ENCODE data around the gene KCNMB1.
"Not testable (repeated sequence)": the region's sequence is repeated elsewhere in the genome, so short reads cannot be mapped to it uniquely, and the experiment has no call there.

Gene KCNMB1

GRCh38 chr5:170413897-170414296 is 24.7 kb upstream of the KCNMB1 start:
- no peak for DNase-seq

DNA sequence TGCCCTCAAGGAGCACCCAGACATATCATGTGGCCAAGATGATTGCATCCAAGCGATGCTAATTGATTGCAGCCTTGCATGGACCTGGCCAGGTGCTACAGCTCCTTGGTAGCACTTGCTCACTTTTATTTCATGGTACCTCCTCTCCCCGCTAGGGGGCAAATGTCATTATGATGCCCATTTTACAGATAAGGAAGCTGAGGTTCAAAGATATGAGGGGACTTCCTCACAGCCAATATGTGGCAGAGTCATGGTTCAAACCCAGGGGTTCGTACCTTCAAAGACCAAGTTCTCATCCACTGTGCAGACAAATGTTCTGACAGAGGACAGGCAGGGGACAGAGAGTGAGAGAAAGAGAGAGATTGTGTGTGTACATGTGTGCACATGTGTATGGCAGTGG is 21.9 kb upstream of the KCNMB1 start:
- no peak for DNase-seq

DNA sequence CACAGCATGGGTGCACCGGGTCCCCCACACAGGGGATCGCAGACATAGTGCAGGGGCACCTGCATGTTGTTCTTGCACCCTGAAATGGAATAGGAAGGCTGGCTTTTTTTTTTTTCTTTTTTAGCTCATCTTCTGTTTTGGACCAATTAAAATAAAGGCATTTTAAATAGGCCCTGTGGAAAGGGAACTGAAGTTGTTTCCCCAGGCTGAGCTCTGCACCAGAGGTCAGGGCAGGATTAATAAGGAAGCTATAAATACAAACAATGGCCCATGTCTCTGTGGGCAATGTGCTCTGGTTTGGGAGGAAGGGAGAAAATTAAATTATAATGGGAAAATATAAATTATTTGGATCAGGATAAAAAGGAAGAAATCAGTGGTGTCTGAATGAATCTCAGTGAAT is 21.2 kb upstream of the KCNMB1 start:
- no peak for DNase-seq

DNA sequence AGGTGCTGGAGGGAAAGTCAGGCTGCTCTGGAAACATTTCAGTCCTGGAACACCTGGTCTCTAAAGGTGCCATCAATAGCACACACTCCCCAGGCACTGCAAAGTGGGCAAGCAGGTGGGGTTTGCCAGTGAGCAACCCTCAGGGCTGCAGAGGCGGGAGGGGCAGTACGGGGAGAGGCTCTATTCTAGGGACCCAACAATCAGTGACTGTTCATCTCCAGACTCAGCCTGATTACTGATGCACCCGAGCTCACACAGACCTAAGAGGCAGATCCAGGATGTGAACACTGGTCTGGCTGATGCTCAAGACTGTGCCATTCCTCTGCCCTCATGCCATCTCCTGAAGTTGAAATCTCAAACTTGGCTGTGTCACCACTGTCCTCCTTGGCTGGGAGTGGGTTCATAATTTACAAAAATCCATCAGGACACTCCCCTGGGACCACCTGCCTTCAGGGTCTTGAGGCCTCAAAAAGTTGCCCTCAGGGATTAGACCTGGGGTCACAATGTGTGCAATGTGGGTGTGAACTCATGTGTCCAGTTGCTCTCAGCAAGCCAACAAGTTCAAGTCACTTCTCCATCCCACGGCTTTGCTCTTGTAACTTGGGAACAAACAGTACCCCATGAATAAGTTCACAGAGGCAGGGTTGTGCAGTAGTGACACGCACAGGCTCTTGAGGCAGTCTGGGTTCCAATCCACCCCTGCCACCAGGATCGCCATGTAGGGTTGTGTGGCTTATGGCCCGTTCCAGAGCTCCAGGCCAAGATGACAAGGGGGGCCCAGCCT is 19.9 kb upstream of the KCNMB1 start:
- DNase-seq: no peak

GRCh38 chr5:170408226-170408625 is 19.1 kb upstream of the KCNMB1 start:
- DNase-seq: no peak

DNA sequence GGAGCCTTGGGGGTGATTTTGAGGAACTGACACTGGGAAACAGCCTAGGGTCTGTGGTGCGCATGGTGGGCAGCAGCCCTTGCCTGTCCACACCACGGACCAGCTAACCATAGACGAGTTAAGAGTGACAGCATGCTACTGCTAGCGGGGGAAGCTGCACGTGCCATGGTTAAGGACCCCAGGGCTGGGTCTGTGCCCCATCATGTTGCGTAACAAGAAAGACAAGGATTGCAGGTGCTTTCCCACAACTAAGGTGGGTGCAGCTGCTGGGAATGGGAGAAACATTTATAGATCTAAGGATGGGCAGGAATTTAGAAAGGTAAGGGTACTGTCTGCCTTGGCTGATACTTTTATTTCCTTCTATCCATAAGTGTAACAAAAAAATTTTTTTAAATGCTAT is 17.9 kb upstream of the KCNMB1 start:
- no peak for DNase-seq

- peak; percentile 71 to 73 for DNase-seq
Observed at GRCh38 chr5:170405817-170406216, 16.6 kb upstream of the KCNMB1 start.

- peak; percentile 86 to 89 for DNase-seq
Observed at GRCh38 chr5:170404398-170404797, 15.2 kb upstream of the KCNMB1 start.

DNA sequence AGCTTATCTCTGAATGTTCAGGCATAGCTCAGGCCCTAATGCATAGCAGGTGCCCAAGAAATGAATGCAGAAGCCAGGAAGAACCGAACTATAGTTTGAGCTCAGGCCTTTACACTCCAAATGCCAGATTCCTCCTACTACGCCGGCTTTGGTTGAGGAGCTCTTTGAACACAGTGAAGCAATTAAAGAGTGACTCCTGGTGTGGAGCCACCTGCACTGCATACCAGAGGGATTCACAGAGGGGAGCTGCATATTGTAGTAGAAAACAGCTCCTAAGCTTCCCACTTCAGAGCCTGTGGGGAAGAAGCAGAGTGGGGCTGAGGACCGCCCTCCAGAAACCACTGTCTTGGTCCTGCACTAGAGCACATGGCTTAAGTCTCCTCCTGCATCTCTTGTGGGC is 14.5 kb upstream of the KCNMB1 start:
- peak; percentile 11 to 28 for DNase-seq

GRCh38 chr5:170402508-170402907 is 13.3 kb upstream of the KCNMB1 start:
- DNase-seq: no peak

DNA sequence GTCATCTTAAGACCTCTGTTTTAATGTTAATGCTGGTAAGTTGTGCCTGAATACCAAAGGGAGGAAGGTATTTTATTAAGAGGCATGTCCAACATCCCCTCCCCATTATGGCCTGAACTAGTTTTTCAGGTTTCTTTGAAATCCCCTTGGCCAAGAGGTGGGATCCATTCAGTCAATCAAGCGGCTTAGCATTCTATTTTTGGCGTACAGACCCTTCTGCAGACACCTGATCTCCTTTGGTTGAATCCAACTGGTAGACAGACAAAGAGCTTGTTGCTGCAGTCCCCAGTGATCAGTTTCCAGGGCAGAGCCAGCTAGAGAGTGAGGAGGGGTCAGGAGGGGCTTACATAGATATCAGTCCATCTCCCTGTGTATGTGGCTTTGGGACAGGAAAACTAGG is 7.9 kb upstream of the KCNMB1 start:
- no peak for DNase-seq

- peak; percentile 41 to 58 for DNase-seq
Observed at GRCh38 chr5:170393958-170394357, 4.8 kb upstream of the KCNMB1 start.

DNA sequence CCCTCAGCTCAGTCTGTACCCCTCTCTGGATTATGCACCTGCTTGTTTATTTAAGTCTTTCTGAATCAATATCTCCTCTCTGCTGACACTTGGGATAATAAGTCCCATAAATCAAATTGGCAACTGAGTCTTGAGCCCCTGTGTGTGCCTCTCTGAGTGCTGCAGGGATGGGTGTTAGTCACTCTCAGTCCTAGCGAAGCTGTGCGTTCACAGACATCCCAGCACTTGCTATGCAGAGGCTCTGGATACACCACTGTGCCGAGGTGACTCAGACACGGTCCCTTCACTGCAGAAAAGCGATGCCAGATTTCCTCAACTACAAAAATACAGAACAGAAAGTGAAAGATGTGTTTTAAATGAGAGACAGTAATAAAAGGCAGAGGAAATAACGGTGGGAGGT is 4.1 kb upstream of the KCNMB1 start:
- peak in 1 of 2 experiments; percentile 21 for DNase-seq

GRCh38 chr5:170390472-170390871 is 1.3 kb upstream of the KCNMB1 start:
- no peak for DNase-seq

GRCh38 chr5:170389550-170389892 is 354 bp upstream of the KCNMB1 start:
- peak in 1 of 2 experiments; percentile 19 for DNase-seq

DNA sequence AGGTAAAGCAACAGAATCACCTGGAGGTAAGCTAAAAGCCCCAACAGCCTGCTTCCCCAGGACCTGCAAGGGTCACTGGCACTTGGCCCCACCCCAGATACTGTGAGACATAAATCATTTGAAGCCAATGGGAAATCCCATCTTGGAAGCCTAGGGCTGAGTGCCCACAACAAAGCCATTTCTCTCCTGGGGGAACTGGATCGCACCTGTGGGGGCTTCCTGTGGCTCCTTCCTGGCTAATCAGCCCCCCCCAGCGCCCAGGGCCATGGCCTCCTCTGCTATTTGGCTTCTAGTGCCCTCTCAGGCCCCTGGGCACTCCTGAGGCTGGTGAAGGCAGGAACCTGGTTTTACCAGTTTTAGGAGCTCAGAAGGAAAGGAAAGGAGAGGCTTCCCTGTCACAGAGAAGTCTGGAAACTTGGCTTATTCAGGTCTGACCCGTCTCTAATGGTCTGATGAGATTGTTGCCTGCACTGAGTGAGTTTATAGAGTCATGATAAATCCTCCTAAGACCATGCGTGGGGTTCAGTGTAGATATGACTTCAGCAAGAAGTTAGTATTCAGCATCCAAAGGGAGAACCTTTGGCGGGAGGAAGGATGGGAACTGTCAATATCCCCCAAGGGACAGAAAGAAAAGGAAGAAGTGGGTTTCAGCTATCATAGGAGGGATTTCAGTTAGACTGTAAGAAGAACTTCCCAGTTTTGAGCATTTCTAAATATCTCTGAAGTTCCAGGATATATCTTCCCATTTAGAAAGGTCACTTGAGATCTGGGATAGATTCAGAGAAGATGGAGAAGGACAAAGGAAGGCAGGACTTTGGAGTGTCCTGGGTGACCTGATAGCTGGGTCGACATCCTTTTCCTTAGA is 1.2 kb downstream of the KCNMB1 start:
- DNase-seq: no peak

- no peak for DNase-seq
Observed at GRCh38 chr5:170386743-170387395, 2.3 kb downstream of the KCNMB1 start.

DNA sequence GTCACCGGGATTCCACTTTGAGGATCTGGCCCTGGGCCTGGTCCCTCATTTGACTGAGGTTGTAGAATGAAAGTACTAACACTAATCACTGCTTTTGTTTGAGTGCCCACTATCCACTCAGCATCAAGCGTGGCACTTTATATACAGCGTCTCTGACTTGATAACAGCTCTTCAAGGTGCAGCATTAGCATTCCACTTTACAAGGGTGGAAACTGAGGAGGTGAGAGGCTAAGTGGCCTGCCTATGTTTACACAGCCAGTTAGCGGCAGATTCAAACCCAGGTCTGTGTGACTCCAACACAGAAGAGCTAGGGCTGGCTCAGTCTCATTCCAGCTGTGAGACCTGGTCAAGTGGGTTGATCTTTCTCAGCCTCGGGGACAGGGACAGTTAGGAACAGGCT is 5.9 kb downstream of the KCNMB1 start:
- DNase-seq: no peak

GRCh38 chr5:170382790-170383189 is 6.4 kb downstream of the KCNMB1 start:
- DNase-seq: no peak

GRCh38 chr5:170380361-170380951 is 8.7 kb downstream of the KCNMB1 start:
- DNase-seq: no peak

DNA sequence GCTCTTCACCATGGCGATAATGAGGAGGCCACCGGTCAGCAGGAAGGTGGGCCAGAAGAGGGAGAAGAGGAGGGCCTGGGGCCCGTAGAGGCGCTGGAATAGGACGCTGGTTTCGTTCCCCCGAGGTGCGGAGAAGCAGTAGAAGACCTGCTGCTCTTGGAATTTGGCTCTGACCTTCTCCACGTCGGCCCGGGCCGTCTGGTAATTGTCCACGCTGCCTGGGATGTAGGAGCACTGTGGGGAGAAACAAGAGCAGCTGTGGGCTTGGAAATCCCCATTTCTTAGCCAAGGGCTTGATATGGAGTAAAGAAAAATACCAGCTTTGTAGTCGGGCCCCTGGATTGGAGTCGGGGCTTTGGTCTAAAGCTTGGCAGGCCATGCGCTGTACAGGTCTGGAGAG is 10.4 kb downstream of the KCNMB1 start:
- no peak for DNase-seq

DNA sequence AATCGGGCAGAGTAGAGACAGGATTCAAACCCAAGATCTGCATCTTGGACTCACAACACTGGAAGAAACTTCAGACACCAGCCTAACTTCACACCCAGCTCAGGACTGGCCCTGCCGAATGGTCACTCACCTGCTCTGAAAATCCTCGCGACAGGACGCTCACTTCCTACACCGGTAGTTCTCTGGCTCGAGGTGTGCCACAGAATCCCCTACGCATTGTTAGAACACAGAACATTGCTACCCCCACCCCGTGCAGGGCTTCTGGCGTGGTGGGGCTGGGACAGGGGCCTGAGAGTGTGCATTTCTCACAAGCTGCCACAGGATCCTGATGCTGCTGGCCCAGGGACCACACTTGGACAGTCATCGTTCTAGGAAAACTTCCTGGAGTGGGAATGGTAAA is 12.1 kb downstream of the KCNMB1 start:
- DNase-seq: no peak

DNA sequence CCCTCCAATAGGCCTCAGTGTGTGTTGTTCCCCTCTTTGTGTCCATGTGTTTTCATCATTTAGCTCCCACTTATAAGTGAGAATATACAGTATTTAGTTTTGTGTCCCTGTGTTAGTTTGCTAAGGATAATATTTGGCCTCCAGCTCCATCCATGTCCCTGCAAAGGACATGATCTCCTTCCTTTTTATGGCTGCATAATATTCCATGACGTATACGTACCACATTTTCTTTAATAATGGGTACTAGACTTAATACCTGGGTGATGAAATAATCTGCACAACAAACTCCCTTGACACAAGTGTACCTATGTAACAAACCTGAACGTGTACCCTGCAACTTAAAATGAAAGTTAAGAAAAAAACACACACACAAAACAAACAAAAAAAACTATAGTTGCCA is 12.6 kb downstream of the KCNMB1 start:
- DNase-seq: not testable (repeated sequence)

Measured in Kasumi-1 (cell line).